Heart left ventricle (tissue), 16 donors: Measurements from ENCODE around the gene COL4A4. TPM values are rescaled to one million over a fixed set of nuclear protein-coding genes. Genes with fewer than 3 reads are reported as not detected.

Experiments
- ATAC-seq, 4 donors: fragments of 200-7000 bp; cut with Tn5 transposase; one replicate each; pipeline ENCODE4 v1.9.1; 2020 to 2022; ENCODE audit warnings: moderate library complexity in 4 of 4, mild to moderate bottlenecking in 3 of 4, moderate number of reproducible peaks in 1 of 4
- DNase-seq, 5 donors: peaks; one replicate each; pipeline ENCODE4 v3.0.0-alpha.2; 2020
- H3K27ac ChIP-seq, 12 donors: fragments of 200-600 bp; sonication (generic) in 4 of 12; one replicate each; pipeline versions ENCODE4 v1.5.0 to v1.8.0; 2016 to 2022; ENCODE audit warnings: mild to moderate bottlenecking in 2 of 12
- H3K27me3 ChIP-seq, 9 donors: fragments of 200-600 bp; sonication (generic) in 2 of 9; one replicate each; pipeline versions ENCODE4 v1.5.1 to v1.8.0; 2016 to 2022; ENCODE audit warnings: mild to moderate bottlenecking in 3 of 9
- H3K36me3 ChIP-seq, 9 donors: fragments of 200-600 bp; sonication (generic) in 2 of 9; one replicate each; pipeline versions ENCODE4 v1.5.0 to v1.8.0; 2018 to 2022; ENCODE audit warnings: mild to moderate bottlenecking in 2 of 9
- H3K4me1 ChIP-seq, 12 donors: fragments of 200-600 bp; sonication (generic) in 4 of 12; one replicate each; pipeline versions ENCODE4 v1.5.0 to v1.8.0; 2016 to 2022; ENCODE audit warnings: mild to moderate bottlenecking in 3 of 12
- H3K4me3 ChIP-seq, 12 donors: fragments of 200-600 bp; sonication (generic) in 4 of 12; one replicate each; pipeline versions ENCODE4 v1.5.0 to v1.8.0; 2017 to 2022; ENCODE audit warnings: mild to moderate bottlenecking in 9 of 12, moderate library complexity in 4 of 12
- H3K9me3 ChIP-seq, 12 donors: fragments of 200-600 bp; sonication (generic) in 4 of 12; one replicate each; pipeline versions ENCODE4 v1.5.0 to v1.8.0; 2016 to 2022; ENCODE audit warnings: mild to moderate bottlenecking in 1 of 12
- CTCF ChIP-seq, 12 donors: fragments of 200-600 bp; sonication (generic) in 4 of 12; IDR thresholded peaks; one replicate each; pipeline versions ENCODE4 v1.5.0 to v1.8.0; 2018 to 2022; ENCODE audit warnings: antibody characterized with exemption in 12 of 12, mild to moderate bottlenecking in 5 of 12
- POLR2A ChIP-seq, 2 donors: fragments of 450-650 bp; IDR thresholded peaks; one replicate each; pipeline ENCODE4 v1.6.1; 2017; ENCODE audit warnings: antibody characterized with exemption in 2 of 2, mild to moderate bottlenecking in 2 of 2, moderate library complexity in 2 of 2
- WGBS, 4 donors: extraction: QIAGEN DNeasy Blood & Tissue Kit in 2 of 4; methylation state at CpG; one replicate each; pipeline versions ENCODE4 v1.1.5 to v1.1.7; 2013 to 2018; 5-methylcytosine and 5-hydroxymethylcytosine counted together
- intact Hi-C, 10 donors: fragments of 100-400 bp; cut with DNase I; formaldehyde crosslinking; loops; one replicate each; pipeline versions ENCODE4 v1.11.1 to v1.14.2; 2022
- polyA plus RNA-seq, 2 donors: library from polyadenylated mRNA; stranded (reverse); fragments of 200-250 nt; gene quantifications; one replicate each; pipeline ENCODE4 v1.2.3, GENCODE V29; 2013
- total RNA-seq, 9 donors: library from RNA; depleted of rRNA in 2 of 9; stranded (reverse); fragments of >200 nt in 2 of 9; fragmentation: NEBNext Ultra II Directional in 3 of 9; extraction: Animal tissue kit (Norgen Biotek cat#: 25700) in 3 of 9; gene quantifications; one replicate each; pipeline versions ENCODE4 v1.1.0 to v1.2.4, GENCODE V29; 2016 to 2023
- donor health status: ischemic (EF 13 %, LVEDD 7.1; RV severe dilation, severe dysfunction).
- donor health status: healthy with polysubstance abuse.
- donor health status: DM: no; HTN: yes; CAD: no.
- donor health status: DM: no; HTN: no; CAD: no.
- donor health status: ischemic (EF 25% LVEDD 6.9; RV normal size, moderate dysfunction).
- donor health status: ischemic (EF 25% LVEDD 5.7; RV mildly dilated, moderate dysfunction).
- donor health status: healthy.
- donor health status: DM: yes; HTN: yes; CAD: no.
- donor health status: ischemic (EF 35%, LVEDD 5.7; RV mildly dilated, moderate dysfunction).
- donor health status: nonischemic (EF 11% LVEDD 7.7; RV severe dilation, severe dysfunction).
- donor health status: DM: yes; HTN: yes; CAD: no.
- donor health status: PGD.
- donor health status: ischemic (EF 29% LVEDD 5.4; RV normal size, mild dysfunction).
- donor health status: nonischemic (EF 23%, LVEDD 6.1; RV moderate dilation, normal function).

The COL4A4 gene
- total and polyA plus RNA-seq, 11 donors: 1.0 to 9.9 (median 3.4) TPM

GRCh38 chr2:226983895-226984749 lies 179.9 kb downstream of the COL4A4 start:
- TF ChIP-seq POLR2A (IDR thresholded peaks at IDR 0.05) (no peak), CTCF (IDR thresholded peaks at IDR 0.05) (no peak)
- WGBS, 4 donors: 82 to 90% (median 84%) methylated on average over 12 of the region's 12 CpGs

GRCh38 chr2:226981791-226982326 lies 182.1 kb downstream of the COL4A4 start:
- no peak for TF ChIP-seq POLR2A (IDR thresholded peaks at IDR 0.05)
- no peak for TF ChIP-seq CTCF (IDR thresholded peaks at IDR 0.05)
- 55 to 66% (median 62%) methylated on average over 3 of the region's 3 CpGs for WGBS, 4 donors
- no peaks in the 10 kb centered on the region for H3K27me3 ChIP-seq
- H3K9me3 ChIP-seq: no peaks in the 10 kb centered on the region
- DNase-seq (no peak), ATAC-seq (no peak)
- no peak overlapping the region for H3K4me3 ChIP-seq
- intact Hi-C loops: loop anchor here in 9 of 10 donors (2.0 to 10.0 kb wide), 9 partner anchors 147 to 1310 kb away; partner anchors contain the start of gene RHBDD1 (in 2 of the 9)
- H3K36me3 ChIP-seq: no peaks in the 10 kb centered on the region
- H3K27ac ChIP-seq: no peak overlapping the region
- H3K4me1 ChIP-seq: peaks cover 0 to 14% (median 6%) of the 10 kb centered on the region in 12 donors

More at GRCh38 chr2:226983895-226984749, 179.9 kb downstream of the COL4A4 start:
- Histone ChIP-seq H3K4me3 (no peak overlapping the region), H3K9me3 (no peaks in the 10 kb centered on the region), H3K4me1 (peaks cover 0 to 14% (median 6%) of the 10 kb centered on the region in 12 donors), H3K27me3 (no peaks in the 10 kb centered on the region), H3K27ac (no peak overlapping the region), H3K36me3 (no peaks in the 10 kb centered on the region)
- no peak for ATAC-seq
- no peak for DNase-seq
- intact Hi-C loops: loop anchor here in 9 of 10 donors (2.0 to 10.0 kb wide), 11 partner anchors 149 to 1315 kb away; partner anchors contain the start of gene RHBDD1 (in 2 of the 9)

GRCh38 chr2:226979004-226979403 lies 185.0 kb downstream of the COL4A4 start:
- H3K36me3 ChIP-seq: no peaks in the 10 kb centered on the region
- TF ChIP-seq CTCF (IDR thresholded peaks at IDR 0.05) (no peak), POLR2A (IDR thresholded peaks at IDR 0.05) (no peak)
- H3K4me1 ChIP-seq: peaks cover 0 to 4% (median 0%) of the 10 kb centered on the region in 12 donors
- H3K27me3 ChIP-seq: no peaks in the 10 kb centered on the region
- 82 to 95% (median 90%) methylated on average over 4 of the region's 4 CpGs for WGBS, 4 donors
- H3K27ac ChIP-seq: no peak overlapping the region
- intact Hi-C loops: no loop called here
- DNase-seq: no peak
- H3K4me3 ChIP-seq: no peak overlapping the region
- ATAC-seq: no peak
- H3K9me3 ChIP-seq: no peaks in the 10 kb centered on the region

GRCh38 chr2:226978300-226978699 lies 185.7 kb downstream of the COL4A4 start:
- 95 to 98% (median 95%) methylated on average over 7 of the region's 7 CpGs for WGBS, 4 donors
- intact Hi-C loops: no loop called here
- H3K4me1 ChIP-seq: peaks cover 0 to 4% (median 0%) of the 10 kb centered on the region in 12 donors

More at GRCh38 chr2:226978300-226978699, 185.7 kb downstream of the COL4A4 start:
- ATAC-seq (no peak), DNase-seq (no peak)
- TF ChIP-seq CTCF (IDR thresholded peaks at IDR 0.05) (no peak), POLR2A (IDR thresholded peaks at IDR 0.05) (no peak)
- Histone ChIP-seq H3K4me3 (no peak overlapping the region), H3K27ac (no peak overlapping the region), H3K36me3 (peaks cover 0 to 4% (median 0%) of the 10 kb centered on the region in 9 donors), H3K9me3 (no peaks in the 10 kb centered on the region), H3K27me3 (no peaks in the 10 kb centered on the region)
